A673 (cell line): ENCODE measurements around the gene CPLX1. TPM values are rescaled to one million over a fixed set of nuclear protein-coding genes. Genes with fewer than 3 reads are reported as not detected.

Experiments used
- BruUV-seq: library from RNA; stranded (reverse); fragments of 400-500 nt; replicated peaks from 2 replicates; lab custom pipeline; 2021; lab: Mats Ljungman, UMichigan
- CTCF ChIA-PET: fragments of 300-600 bp; sonication (Branson Sonifier 250); formaldehyde crosslinking; loops from one replicate; lab custom pipeline; 2022; ENCODE audit warnings: antibody characterized with exemption; lab: Charles Lee
- POLR2A ChIA-PET: fragments of 300-600 bp; sonication (Branson Sonifier 250); formaldehyde crosslinking; loops from one replicate; lab custom pipeline; 2022; ENCODE audit warnings: antibody characterized with exemption; ENCODE audit not compliant: low non-redundant PET; lab: Charles Lee
- DNase-seq: peaks from one replicate; pipeline ENCODE4 v3.0.0-alpha.2; 2015; ENCODE audit warnings: low spot score
- H3K27ac ChIP-seq: fragments of 200-600 bp; sonication (generic); 2 replicates; pipeline ENCODE4 v1.5.1; 2016; ENCODE audit warnings: mixed run types, low read depth, mild to moderate bottlenecking, mixed read lengths, antibody characterized with exemption, low read length; ENCODE audit not compliant: poor library complexity, severe bottlenecking
- H3K27me3 ChIP-seq: fragments of 200-600 bp; sonication (generic); replicated peaks from 2 replicates; pipeline ENCODE4 v1.6.1; 2017; ENCODE audit warnings: mixed run types, low read depth, mild to moderate bottlenecking, mixed read lengths, antibody characterized with exemption, low read length; ENCODE audit not compliant: insufficient read depth, poor library complexity
- H3K36me3 ChIP-seq: fragments of 200-600 bp; sonication (generic); 2 replicates; pipeline ENCODE4 v1.6.1; 2016; ENCODE audit warnings: mixed run types, mild to moderate bottlenecking, mixed read lengths, antibody characterized with exemption, low read length; ENCODE audit not compliant: insufficient read depth, poor library complexity, severe bottlenecking
- H3K4me1 ChIP-seq: fragments of 200-600 bp; sonication (generic); 2 replicates; pipeline ENCODE4 v1.6.1; 2017; ENCODE audit warnings: mixed run types, mild to moderate bottlenecking, mixed read lengths, antibody characterized with exemption, low read length; ENCODE audit not compliant: insufficient read depth, poor library complexity, severe bottlenecking
- H3K4me3 ChIP-seq: fragments of 200-600 bp; sonication (generic); 2 replicates; pipeline ENCODE4 v1.5.1; 2016; ENCODE audit warnings: low read depth, mixed run types, mild to moderate bottlenecking, mixed read lengths, low read length; ENCODE audit not compliant: poor library complexity, severe bottlenecking
- H3K9me3 ChIP-seq: fragments of 200-600 bp; sonication (generic); 2 replicates; pipeline ENCODE4 v1.6.1; 2016; ENCODE audit warnings: mixed run types, low read depth, mild to moderate bottlenecking, mixed read lengths, antibody characterized with exemption, low read length; ENCODE audit not compliant: poor library complexity, severe bottlenecking
- EZH2 ChIP-seq: fragments of 200-600 bp; sonication (generic); IDR thresholded peaks from 2 replicates; pipeline ENCODE4 v1.6.1; 2017; ENCODE audit warnings: borderline replicate concordance, low read depth, mild to moderate bottlenecking, mixed read lengths, antibody characterized with exemption, low read length; ENCODE audit not compliant: poor library complexity, severe bottlenecking
- intact Hi-C: fragments of 100-400 bp; cut with micrococcal nuclease; formaldehyde crosslinking; loops from one replicate; pipeline ENCODE4 v1.10.0; 2022; ENCODE audit not compliant: unreplicated experiment
- total RNA-seq: library from RNA; stranded (reverse); gene quantifications from 2 replicates; pipeline ENCODE4 v1.2.3, GENCODE V29; 2021
- TF ChIP-seq, protein P1 (sequence below): fragments of 300-800, 200-600 bp; sonication (generic); conservative IDR thresholded peaks from 2 replicates; pipeline ENCODE4 v1.5.1; 2017; ENCODE audit warnings: low read depth, mild to moderate bottlenecking, antibody characterized with exemption, low read length, moderate library complexity, mixed read lengths

CPLX1 gene
- total RNA-seq, 1 experiment from 2014 or later, result 4.6 TPM

DNA sequence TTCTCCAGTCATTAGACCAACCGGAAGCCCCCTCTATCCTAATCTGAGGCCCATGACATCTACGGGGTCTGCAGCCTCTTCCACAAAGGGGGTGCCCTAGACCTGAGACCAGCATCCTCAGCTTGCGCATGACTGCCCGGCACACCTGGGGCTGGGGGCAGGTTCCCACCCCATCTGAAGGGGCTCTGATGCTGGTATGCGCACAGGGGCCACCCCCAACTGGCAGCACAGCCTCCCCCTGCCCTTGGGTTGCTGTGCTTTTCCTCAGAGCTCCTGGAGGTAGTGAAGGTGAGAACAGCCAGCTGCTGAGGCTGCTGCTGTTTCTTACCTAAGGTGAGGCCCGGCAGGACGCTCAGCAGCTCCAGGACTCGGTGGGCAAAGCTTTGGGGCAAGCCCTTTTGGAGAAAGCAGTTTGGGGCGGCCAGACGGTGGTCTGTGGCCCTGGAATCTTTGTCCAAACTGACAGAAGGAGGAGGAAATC is 18.9 kb upstream of the CPLX1 start:
- CTCF ChIA-PET, result no interaction called here
- intact Hi-C loops, result no loop called here

DNA sequence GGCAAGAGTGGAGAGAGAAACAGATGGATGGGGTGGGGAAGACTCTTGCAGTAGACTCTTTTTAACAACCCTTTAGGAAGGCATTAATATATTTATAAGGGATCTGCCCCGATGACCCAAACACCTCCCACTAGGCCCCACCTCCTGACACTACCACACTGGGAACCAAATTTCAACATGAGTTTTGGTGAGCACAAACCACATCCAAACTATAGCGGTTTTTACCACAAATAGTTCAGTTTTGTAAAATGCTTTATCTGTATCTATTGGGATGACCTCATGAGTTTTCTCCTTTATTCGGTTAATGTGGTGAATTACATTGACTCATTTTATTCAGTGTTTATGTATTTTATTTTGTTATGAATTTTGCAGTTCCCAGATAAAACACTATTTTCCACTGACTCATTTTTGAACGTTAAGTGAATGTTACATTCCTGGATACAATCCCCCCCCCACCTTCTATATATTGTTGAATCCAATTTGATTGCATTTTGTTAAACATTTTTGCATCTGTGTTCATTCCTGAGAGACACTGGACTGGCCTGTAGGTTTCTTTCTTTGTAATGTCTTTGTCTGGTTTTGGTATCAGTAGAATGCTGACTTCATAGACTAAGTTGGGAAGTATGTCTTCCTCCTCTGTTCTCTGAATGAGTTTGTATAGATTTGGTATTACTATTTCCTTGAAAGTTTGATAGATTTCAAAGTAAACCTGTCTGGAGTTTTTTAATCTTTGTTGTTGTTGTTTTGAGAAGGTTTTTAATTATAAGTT is 13.9 kb upstream of the CPLX1 start:
- no peak for DNase-seq
- Histone ChIP-seq H3K27ac (no peak overlapping the region), H3K4me1 (no peaks in the 10 kb centered on the region), H3K27me3 (no peaks in the 10 kb centered on the region), H3K4me3 (no peak overlapping the region), H3K36me3 (no peaks in the 10 kb centered on the region), H3K9me3 (peaks cover 6% of the 10 kb centered on the region)
- TF ChIP-seq, protein P1, sequence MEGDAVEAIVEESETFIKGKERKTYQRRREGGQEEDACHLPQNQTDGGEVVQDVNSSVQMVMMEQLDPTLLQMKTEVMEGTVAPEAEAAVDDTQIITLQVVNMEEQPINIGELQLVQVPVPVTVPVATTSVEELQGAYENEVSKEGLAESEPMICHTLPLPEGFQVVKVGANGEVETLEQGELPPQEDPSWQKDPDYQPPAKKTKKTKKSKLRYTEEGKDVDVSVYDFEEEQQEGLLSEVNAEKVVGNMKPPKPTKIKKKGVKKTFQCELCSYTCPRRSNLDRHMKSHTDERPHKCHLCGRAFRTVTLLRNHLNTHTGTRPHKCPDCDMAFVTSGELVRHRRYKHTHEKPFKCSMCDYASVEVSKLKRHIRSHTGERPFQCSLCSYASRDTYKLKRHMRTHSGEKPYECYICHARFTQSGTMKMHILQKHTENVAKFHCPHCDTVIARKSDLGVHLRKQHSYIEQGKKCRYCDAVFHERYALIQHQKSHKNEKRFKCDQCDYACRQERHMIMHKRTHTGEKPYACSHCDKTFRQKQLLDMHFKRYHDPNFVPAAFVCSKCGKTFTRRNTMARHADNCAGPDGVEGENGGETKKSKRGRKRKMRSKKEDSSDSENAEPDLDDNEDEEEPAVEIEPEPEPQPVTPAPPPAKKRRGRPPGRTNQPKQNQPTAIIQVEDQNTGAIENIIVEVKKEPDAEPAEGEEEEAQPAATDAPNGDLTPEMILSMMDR, result no peak
- no peak for TF ChIP-seq EZH2
- CTCF ChIA-PET, result no interaction called here
- intact Hi-C loops, result no loop called here
- BruUV-seq, result no TSS peak
- POLR2A ChIA-PET, result no interaction called here

More for the DNA sequence above, 18.9 kb upstream of the CPLX1 start:
- DNase-seq, result no peak
- Histone ChIP-seq H3K36me3 (no peaks in the 10 kb centered on the region), H3K27ac (no peak overlapping the region), H3K27me3 (no peaks in the 10 kb centered on the region), H3K9me3 (no peaks in the 10 kb centered on the region), H3K4me3 (no peak overlapping the region), H3K4me1 (no peaks in the 10 kb centered on the region)
- POLR2A ChIA-PET, result no interaction called here
- TF ChIP-seq, protein P1, result no peak
- no peak for TF ChIP-seq EZH2
- BruUV-seq, result no TSS peak

DNA sequence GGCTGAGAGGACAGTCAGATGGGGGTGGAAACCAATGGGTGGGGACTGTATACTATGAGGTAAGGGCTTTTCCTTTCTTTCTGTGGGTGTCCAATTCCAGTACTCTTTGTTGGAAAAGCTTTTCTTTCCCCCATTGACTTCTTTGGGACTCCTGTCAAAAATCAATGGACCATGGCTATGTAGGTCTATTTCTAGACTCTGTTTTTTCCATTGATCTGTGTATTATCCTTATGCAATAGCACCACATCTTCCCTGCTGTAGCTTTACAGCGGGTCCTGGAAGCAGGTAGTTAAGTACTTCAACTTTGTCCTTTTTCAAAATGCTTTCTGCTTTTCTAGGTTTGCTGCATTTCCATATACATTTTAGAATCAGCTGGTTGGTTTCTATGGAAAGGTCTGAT is 11.8 kb upstream of the CPLX1 start:
- Histone ChIP-seq H3K4me3 (no peak overlapping the region), H3K4me1 (no peaks in the 10 kb centered on the region), H3K27me3 (no peaks in the 10 kb centered on the region), H3K36me3 (no peaks in the 10 kb centered on the region), H3K9me3 (peaks cover 6% of the 10 kb centered on the region), H3K27ac (no peak overlapping the region)
- BruUV-seq, result no TSS peak
- TF ChIP-seq, protein P1, result no peak
- no peak for TF ChIP-seq EZH2
- DNase-seq, result no peak
- ChIA-PET CTCF (no interaction called here), POLR2A (no interaction called here)
- intact Hi-C loops, result no loop called here
